Glomerular visceral epithelial cell (primary cell): ENCODE measurements around the gene EFCAB13.

ENCODE experiments used
- DNase-seq: peaks from one replicate; pipeline ENCODE4 v3.0.0-alpha.2; 2016; ENCODE audit errors: extremely low spot score

The EFCAB13 gene

GRCh38 chr17:47323382-47324223, at the start of gene EFCAB13:
Gene EFCAB13 (plus strand): TSS chr17:47323955. CDS start chr17:47328354, 4,399 bp downstream.
- peak; percentile 58 for DNase-seq

- DNase-seq, result no peak
These were observed 49.3 kb upstream of the EFCAB13 start for GRCh38 chr17:47274319-47275069.

- peak; percentile 90 for DNase-seq
These were observed 48.3 kb upstream of the EFCAB13 start for GRCh38 chr17:47275245-47275984.

- DNase-seq, result no peak
These were observed 47.3 kb upstream of the EFCAB13 start for GRCh38 chr17:47276444-47276843.

DNA sequence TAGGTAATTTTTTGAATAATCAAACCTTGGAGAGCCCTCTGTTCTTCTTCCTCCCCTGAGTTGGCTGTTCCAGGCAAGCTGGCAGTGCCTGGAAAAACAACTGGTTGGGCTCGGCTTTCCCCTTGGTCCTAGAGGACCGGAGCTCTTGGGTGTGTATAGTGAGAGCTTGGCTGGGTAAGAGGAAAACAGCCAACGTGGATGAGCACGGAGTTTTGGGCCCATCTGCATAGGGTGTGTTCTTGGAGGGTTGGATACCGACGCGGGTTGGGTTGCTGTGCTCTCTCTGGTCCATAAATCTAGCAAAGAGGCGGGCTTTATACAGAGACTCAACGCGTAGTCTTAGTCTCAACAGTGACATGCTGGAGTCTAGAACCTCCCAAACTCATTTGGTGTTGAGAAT, 46.9 kb upstream of the EFCAB13 start:
- DNase-seq, result no peak

- no peak for DNase-seq
These were observed 45.8 kb upstream of the EFCAB13 start for GRCh38 chr17:47277921-47278320.

DNA sequence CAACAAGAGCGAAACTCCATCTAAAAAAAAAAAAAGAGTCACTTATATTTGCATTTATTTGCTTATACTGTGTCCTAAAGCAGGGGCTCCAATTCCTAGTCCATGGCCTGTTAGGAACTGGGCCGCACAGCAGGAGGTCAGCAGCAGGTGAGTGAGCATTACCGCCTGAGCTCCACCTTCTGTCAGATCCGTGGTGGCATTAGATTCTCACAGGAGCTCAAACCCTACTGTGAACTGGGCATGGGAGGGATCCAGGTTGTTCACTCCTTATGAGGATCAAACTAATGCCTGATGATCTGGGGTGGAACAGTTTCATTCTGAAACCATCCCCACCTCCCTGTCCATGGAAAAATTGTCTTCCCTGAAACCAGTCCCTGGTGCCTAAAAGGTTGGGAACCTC, 45.2 kb upstream of the EFCAB13 start:
- peak; percentile 39 for DNase-seq

DNA sequence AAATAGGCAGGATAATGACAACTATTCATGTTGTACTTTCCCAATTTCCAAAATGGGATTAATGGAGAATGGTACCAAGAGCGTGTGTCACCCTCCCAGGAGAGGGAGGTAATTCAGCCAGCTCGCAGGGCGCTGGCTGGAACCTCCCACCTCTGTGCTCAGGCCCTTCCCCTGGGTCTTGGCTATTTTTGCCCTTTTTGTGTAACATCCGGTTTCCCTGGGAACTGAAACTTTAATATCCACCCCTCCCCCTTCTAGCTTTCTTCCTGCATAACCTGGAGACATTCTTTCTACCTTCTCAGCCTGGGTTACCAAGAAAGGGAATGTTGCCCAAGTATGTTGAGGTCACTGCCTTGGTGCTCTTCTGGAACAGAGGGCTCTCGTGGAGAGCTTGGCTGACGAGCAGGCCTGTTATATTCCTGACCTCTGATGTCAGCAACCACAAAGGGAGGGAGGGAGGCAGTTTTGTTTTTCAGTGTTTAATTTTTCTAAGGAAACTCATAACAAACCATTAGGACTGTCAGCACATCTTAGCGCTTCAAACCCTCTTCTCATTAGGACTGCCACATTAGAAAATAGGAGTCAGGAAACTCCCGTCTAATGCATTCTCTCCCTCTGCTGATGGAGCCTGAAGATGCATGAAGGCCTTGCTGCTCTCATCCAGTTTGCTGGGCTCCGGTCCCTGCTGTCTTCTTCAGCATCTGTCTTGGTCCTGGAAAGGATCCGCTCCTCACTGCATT, 44.5 kb upstream of the EFCAB13 start:
- peak; percentile 100 for DNase-seq

DNA sequence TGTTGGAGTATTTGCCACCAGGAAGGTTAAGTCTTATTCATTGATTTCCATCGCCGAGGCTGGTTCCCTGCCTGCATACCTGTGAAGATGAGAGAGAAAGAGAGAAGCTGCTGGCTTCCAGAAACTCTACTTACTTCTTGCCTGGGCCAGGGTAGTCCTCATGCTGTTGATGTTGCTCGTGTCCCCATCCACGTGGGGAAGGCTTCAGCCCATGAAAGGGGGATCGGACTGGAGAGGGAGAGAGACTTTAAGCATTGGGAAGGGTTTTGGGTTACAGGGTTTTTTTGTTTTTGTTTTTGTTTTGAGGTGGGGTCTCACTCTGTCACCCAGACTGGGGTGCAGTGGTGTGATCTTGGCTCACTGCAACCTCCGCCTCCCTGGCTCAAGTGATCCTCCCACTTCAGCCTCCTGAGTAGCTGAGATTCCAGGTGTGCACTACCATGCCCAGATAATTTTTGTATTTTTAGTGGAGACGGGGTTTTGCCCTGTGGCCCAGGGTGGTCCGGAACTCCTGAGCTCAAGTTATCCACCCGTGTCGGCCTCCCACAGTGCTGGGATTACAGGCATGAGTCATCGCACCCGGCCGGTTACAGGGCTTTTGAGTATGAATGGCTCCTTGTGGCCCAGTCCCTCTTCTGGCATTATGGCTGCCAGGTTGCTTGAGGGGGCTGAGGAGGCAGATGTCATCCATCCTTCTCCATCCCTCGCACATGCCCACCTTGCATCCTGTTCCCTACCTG, 43.5 kb upstream of the EFCAB13 start:
- DNase-seq, result peak; percentile 97

DNA sequence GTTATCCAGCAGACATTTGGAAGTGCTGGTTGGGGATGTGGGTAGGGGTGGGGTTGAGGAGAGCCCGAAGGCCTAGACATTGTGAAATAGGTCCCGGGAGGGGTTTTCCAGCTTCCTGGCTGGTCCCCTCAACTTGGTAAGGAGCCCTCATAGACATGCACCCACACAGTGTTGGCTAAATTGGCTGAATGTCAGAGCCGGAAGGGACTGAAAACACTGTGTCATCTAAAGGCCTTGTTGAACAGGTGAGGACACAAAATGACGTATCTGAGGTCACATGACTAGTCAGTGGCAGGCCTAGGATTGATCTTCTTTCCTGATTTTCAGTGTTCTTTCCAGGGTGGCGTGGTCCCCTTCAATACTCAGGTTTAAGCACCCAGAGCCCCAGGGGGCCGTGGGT, 42.5 kb upstream of the EFCAB13 start:
- DNase-seq, result no peak

DNA sequence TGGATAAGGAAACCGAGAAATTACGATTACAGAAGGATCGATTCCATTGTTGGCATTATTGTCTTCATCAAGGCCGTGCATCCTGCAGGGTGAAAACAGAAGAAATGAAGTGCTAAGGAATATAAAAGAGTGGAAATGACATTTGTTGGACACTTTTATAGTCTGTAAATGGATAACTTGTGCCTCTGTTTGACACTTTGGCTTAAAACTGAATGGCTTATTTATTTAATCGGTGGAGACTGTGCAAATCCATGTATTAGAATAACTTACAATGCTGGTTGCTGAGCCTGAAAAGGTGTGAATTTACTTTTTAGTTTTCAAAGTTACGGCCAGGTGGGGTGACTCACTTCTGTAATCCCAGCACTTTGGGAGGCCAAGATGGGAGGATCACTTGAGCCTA, 38.8 kb upstream of the EFCAB13 start:
- no peak for DNase-seq

DNA sequence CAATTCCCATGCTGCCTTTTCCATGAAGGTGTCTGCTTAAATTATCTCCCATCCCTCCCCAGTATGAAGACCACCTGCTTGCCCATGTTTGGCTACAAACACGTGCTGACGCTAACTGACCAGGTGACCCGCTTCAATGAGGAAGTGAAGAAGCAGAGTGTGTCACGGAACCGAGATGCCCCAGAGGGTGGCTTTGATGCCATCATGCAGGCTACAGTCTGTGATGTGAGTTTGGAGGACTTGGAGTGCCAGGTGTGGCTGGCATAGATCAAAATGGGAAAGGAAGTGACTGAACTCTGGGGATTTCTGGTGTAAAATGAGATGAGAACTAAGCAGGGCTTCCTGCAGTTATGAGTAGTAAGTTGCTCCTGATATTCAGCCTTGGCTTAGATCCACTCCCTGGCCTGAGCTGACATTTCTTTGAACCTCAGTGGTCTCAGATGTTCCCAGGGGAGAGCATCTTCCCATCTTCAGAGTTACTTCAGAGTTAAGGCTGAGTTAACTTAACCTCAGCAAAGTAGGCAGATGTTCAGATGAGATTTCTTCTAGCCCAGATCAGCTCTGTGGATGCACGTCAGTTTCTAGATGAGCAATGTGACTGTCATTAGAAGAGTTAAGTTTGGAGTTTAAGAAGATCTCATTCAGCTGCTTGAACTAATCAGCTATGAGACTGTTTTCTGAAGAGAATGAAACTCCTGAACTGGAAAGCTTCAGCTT, 37.4 kb upstream of the EFCAB13 start:
- DNase-seq, result no peak

DNA sequence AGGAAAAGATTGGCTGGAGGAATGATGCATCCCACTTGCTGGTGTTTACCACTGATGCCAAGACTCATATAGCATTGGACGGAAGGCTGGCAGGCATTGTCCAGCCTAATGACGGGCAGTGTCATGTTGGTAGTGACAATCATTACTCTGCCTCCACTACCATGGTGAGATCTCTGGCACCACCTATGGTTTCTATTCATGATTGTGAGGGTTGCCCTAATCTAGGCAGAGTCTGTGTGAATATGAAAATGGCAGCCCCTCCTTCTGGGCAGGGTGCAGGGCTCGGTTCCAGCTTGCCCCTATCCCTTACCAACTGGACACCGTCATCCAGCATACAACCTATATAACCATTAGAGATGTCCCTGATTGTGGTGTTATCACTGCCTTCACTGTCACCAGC, 36.7 kb upstream of the EFCAB13 start:
- DNase-seq, result no peak

- DNase-seq, result no peak
These were observed 36.1 kb upstream of the EFCAB13 start for GRCh38 chr17:47287639-47288038.

- DNase-seq, result no peak
These were observed 35.1 kb upstream of the EFCAB13 start for GRCh38 chr17:47288531-47289116.

DNA sequence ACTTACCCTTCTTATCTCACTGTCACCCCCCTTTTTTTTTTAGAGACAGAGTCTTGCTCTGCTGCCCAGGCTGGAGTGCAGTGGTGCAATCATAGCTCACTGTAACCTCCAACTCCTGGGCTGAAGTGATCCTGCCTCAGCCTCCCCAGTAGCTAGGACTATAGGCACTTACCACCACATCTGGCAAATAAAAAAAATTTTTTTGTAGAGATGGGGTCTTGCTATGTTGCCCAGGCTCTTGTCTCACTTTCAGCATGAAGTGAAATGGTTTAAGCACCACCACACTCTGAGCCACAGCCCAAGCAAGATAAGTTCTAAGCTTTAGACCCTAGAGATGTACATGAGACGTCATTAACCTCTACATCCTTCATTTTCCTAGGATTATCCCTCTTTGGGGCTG, 34.5 kb upstream of the EFCAB13 start:
- DNase-seq, result no peak

- DNase-seq, result no peak
These were observed 32.9 kb upstream of the EFCAB13 start for GRCh38 chr17:47290870-47291241.

- DNase-seq, result no peak
These were observed 32.4 kb upstream of the EFCAB13 start for GRCh38 chr17:47291242-47291873.

GRCh38 chr17:47292206-47292605, 31.5 kb upstream of the EFCAB13 start:
- DNase-seq, result no peak
